ENCODE results near the gene CXCL16. TPM values are rescaled to one million over a fixed set of nuclear protein-coding genes. Genes with fewer than 3 reads are reported as not detected.

The CXCL16 gene
- total RNA-seq: 1.2 and 2.4 TPM in 2 replicates

GRCh38 chr17:4739122-4740024 is at the start of gene CXCL16, which contains the start of gene ZMYND15:
Gene CXCL16 (minus strand): TSS chr17:4739928. CDS start chr17:4739339, 589 bp downstream.
Gene ZMYND15 (plus strand): TSS chr17:4739833. CDS start chr17:4740549, 716 bp downstream.
- peak in 1 of 2 donors; percentile 29 for DNase-seq (ENCODE audit: low read depth in 2 of 2)

GRCh38 chr17:4788807-4789700 is 49.3 kb upstream of the CXCL16 start, which contains the start of gene GLTPD2:
Gene GLTPD2 (plus strand): TSS chr17:4788964. CDS start chr17:4789012, 48 bp downstream.
- DNase-seq (ENCODE audit: low read depth in 2 of 2): no peak

GRCh38 chr17:4788159-4788806 is 48.6 kb upstream of the CXCL16 start:
- no peak for DNase-seq (ENCODE audit: low read depth in 2 of 2)

- DNase-seq (ENCODE audit: low read depth in 2 of 2): no peak
Observed at GRCh38 chr17:4786516-4786915, 46.8 kb upstream of the CXCL16 start.

- peak in 1 of 2 donors; percentile 24 for DNase-seq (ENCODE audit: low read depth in 2 of 2)
Observed at GRCh38 chr17:4786106-4786511, 46.4 kb upstream of the CXCL16 start, which contains the start of gene VMO1. Gene VMO1 (minus strand): TSS chr17:4786364. CDS start chr17:4786352, 12 bp downstream.

GRCh38 chr17:4785311-4786105 is 45.8 kb upstream of the CXCL16 start:
- peak in 1 of 2 donors; percentile 14 for DNase-seq (ENCODE audit: low read depth in 2 of 2)

- peak in 1 of 2 donors; percentile 12 for DNase-seq (ENCODE audit: low read depth in 2 of 2)
Observed at GRCh38 chr17:4782652-4783051, 42.9 kb upstream of the CXCL16 start.

- DNase-seq (ENCODE audit: low read depth in 2 of 2): no peak
Observed at GRCh38 chr17:4780325-4780955, 40.7 kb upstream of the CXCL16 start.

- no peak for DNase-seq (ENCODE audit: low read depth in 2 of 2)
Observed at GRCh38 chr17:4777969-4778760, 38.4 kb upstream of the CXCL16 start.

- no peak for DNase-seq (ENCODE audit: low read depth in 2 of 2)
Observed at GRCh38 chr17:4772235-4772613, 32.5 kb upstream of the CXCL16 start.

GRCh38 chr17:4771519-4772234 is 31.9 kb upstream of the CXCL16 start, which contains the start of gene TM4SF5:
Gene TM4SF5 (plus strand): TSS chr17:4771886. CDS start chr17:4771923, 37 bp downstream.
- no peak for DNase-seq (ENCODE audit: low read depth in 2 of 2)

GRCh38 chr17:4769628-4770027 is 29.9 kb upstream of the CXCL16 start:
- no peak for DNase-seq (ENCODE audit: low read depth in 2 of 2)

- DNase-seq (ENCODE audit: low read depth in 2 of 2): no peak
Observed at GRCh38 chr17:4768298-4768697, 28.6 kb upstream of the CXCL16 start.

GRCh38 chr17:4766723-4767122 is 27.0 kb upstream of the CXCL16 start:
- no peak for DNase-seq (ENCODE audit: low read depth in 2 of 2)

- no peak for DNase-seq (ENCODE audit: low read depth in 2 of 2)
Observed at GRCh38 chr17:4766201-4766600, 26.5 kb upstream of the CXCL16 start.

GRCh38 chr17:4764595-4764994 is 24.9 kb upstream of the CXCL16 start:
- DNase-seq (ENCODE audit: low read depth in 2 of 2): no peak

GRCh38 chr17:4759776-4760236 is 20.1 kb upstream of the CXCL16 start:
- DNase-seq (ENCODE audit: low read depth in 2 of 2): no peak

GRCh38 chr17:4753392-4753791 is 13.7 kb upstream of the CXCL16 start:
- no peak for DNase-seq (ENCODE audit: low read depth in 2 of 2)
